Lung (tissue), 12 donors: ENCODE data around the gene TPGS2. TPM values are rescaled to one million over a fixed set of nuclear protein-coding genes. Genes with fewer than 3 reads are reported as not detected.

Experiments
- ATAC-seq: fragments of 200-7000 bp; cut with Tn5 transposase; one replicate; pipeline ENCODE4 v1.9.1; 2020; ENCODE audit warnings: moderate number of reproducible peaks; ENCODE audit not compliant: insufficient read depth, low FRiP score
- DNase-seq, 3 donors: peaks; one replicate each; pipeline ENCODE4 v3.0.0-alpha.2; 2013 to 2017
- H3K27ac ChIP-seq, 2 donors: one replicate each; pipeline ENCODE4 v1.5.1; 2013; ENCODE audit warnings: mild to moderate bottlenecking in 2 of 2, moderate library complexity in 2 of 2, control low read depth in 1 of 2, inconsistent platforms in 1 of 2, low read depth in 1 of 2, low read length in 1 of 2
- H3K27me3 ChIP-seq, 3 donors: one replicate each; pipeline ENCODE4 v1.5.1; 2013; ENCODE audit warnings: low read length in 2 of 3; ENCODE audit not compliant: control insufficient read depth in 3 of 3, insufficient read depth in 3 of 3
- H3K36me3 ChIP-seq, 4 donors: one replicate each; pipeline ENCODE4 v1.5.1; 2013; ENCODE audit warnings: low read length in 4 of 4, mild to moderate bottlenecking in 1 of 4, moderate library complexity in 1 of 4; ENCODE audit not compliant: control insufficient read depth in 4 of 4, insufficient read depth in 4 of 4
- H3K4me1 ChIP-seq, 5 donors: one replicate each; pipeline ENCODE4 v1.5.1; 2013; ENCODE audit warnings: low read length in 5 of 5, mild to moderate bottlenecking in 2 of 5, moderate library complexity in 1 of 5; ENCODE audit not compliant: control insufficient read depth in 5 of 5, insufficient read depth in 5 of 5
- H3K4me3 ChIP-seq: one replicate; pipeline ENCODE4 v1.5.1; 2013; ENCODE audit warnings: mild to moderate bottlenecking, control low read depth, moderate library complexity
- H3K9ac ChIP-seq, 2 donors: one replicate each; pipeline ENCODE4 v1.5.1; 2013; ENCODE audit warnings: low read length in 2 of 2, control low read depth in 1 of 2; ENCODE audit not compliant: insufficient read depth in 1 of 2
- H3K9me3 ChIP-seq, 4 donors: one replicate each; pipeline ENCODE4 v1.5.1; 2013; ENCODE audit warnings: low read length in 3 of 4, mild to moderate bottlenecking in 1 of 4, moderate library complexity in 1 of 4; ENCODE audit not compliant: control insufficient read depth in 4 of 4, insufficient read depth in 3 of 4
- CTCF ChIP-seq: IDR thresholded peaks from 2 replicates; pipeline ENCODE4 v1.5.1; 2012; ENCODE audit warnings: mild to moderate bottlenecking; ENCODE audit errors: control extremely low read depth, extremely low read depth
- WGBS, 2 donors: extraction: QIAGEN DNeasy Blood & Tissue Kit; methylation state at CpG; one replicate each; pipeline ENCODE4 v1.1.7; 2013; 5-methylcytosine and 5-hydroxymethylcytosine counted together
- polyA plus RNA-seq, 2 donors: library from polyadenylated mRNA; stranded (reverse); fragments of 200-250 nt; gene quantifications; one replicate each; pipeline ENCODE4 v1.2.1, GENCODE V29; 2013
- total RNA-seq, 2 donors: library from RNA; depleted of rRNA in 1 of 2; stranded (reverse); fragments of >200 nt in 1 of 2; gene quantifications; one replicate each; pipeline ENCODE4 v1.2.1, GENCODE V29; 2014 to 2021
- donor health status: control.
- donor health status: control.
- donor health status: Bipolar disorder and iron deficiency.
- donor health status: healthy.
- donor health status: DM: yes; HTN: yes; CAD: no.

TPGS2 gene
- total and polyA plus RNA-seq, 4 donors: 45.5 to 122 (median 58.5) TPM

DNA sequence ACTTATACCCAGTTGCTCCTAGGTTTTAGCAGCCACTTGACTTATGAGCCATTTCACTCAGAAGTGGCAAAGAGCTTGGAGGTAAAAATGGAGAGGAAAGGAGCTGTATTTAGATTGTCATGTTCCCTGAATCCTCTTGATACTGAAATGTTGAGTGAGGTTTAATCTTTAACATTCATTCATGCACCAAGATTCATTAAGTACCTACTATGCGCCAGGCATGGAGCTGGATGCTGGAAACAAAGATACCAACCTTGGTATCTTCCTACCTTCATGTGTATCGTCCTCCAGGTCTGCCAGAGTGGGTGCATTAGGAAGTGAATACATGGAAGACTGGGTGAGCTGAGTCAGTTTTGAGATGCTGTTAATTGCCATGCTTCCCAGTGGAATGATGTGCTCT lies 23.7 kb downstream of the TPGS2 start:
- Histone ChIP-seq H3K27ac (no peak overlapping the region), H3K9ac (no peak overlapping the region), H3K4me1 (no peaks in the 10 kb centered on the region), H3K36me3 (peaks cover 17 to 52% (median 25%) of the 10 kb centered on the region in 4 donors), H3K27me3 (no peaks in the 10 kb centered on the region), H3K9me3 (no peaks in the 10 kb centered on the region), H3K4me3 (no peak overlapping the region)
- ATAC-seq: no peak
- no peak for DNase-seq
- 98 to 100% methylated on average over 2 of the region's 2 CpGs for WGBS, 2 donors
- TF ChIP-seq CTCF: no peak

DNA sequence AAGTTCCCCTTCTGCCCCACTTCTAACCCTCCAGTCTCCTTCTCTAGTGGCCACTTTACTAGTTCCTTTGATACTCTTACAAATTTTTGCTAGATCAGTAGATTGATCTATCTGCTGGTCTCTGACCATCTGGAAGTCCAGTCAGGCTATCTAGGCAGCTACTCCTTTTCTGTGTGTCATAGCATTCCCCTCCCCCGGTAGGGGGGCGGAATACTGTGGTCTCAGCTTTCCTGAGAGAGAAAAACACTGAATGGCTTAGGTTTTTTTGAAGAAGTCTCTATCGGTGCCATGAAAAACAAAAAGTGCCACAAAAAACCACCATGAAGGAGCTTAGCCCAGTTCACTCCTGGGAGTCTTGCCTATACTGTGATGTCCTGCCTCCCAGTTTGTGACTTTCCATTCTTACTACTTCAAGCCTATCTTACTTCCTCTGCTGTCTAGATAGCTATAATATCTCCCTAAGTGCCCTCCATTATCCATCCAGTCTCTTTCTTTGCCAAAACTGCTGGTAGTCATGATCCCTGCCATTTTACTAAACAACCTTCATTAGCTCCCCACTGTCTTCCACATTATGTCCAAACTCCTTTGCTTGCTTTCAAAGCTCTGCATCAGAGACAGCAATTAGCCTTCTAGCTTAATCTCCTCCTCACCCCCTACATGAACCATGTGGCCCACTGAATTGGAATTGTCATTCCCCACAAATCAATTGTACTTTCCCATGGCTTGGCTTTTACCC lies 29.9 kb downstream of the TPGS2 start:
- no peaks in the 10 kb centered on the region for H3K9me3 ChIP-seq
- WGBS, 2 donors: 91 to 99% methylated on average over 3 of the region's 3 CpGs
- H3K4me3 ChIP-seq: no peak overlapping the region
- no peak overlapping the region for H3K27ac ChIP-seq
- no peak for DNase-seq
- ATAC-seq: no peak
- peaks cover 24 to 42% (median 37%) of the 10 kb centered on the region in 4 donors for H3K36me3 ChIP-seq
- no peak for TF ChIP-seq CTCF
- H3K4me1 ChIP-seq: no peaks in the 10 kb centered on the region
- H3K9ac ChIP-seq: no peak overlapping the region
- H3K27me3 ChIP-seq: no peaks in the 10 kb centered on the region

GRCh38 chr18:36792634-36793283 lies 36.0 kb downstream of the TPGS2 start:
- no peak for DNase-seq
- H3K9ac ChIP-seq: no peak overlapping the region
- no peaks in the 10 kb centered on the region for H3K9me3 ChIP-seq
- H3K4me3 ChIP-seq: no peak overlapping the region
- no peaks in the 10 kb centered on the region for H3K4me1 ChIP-seq
- TF ChIP-seq CTCF: no peak
- 98 to 99% methylated on average over 4 of the region's 4 CpGs for WGBS, 2 donors
- no peak overlapping the region for H3K27ac ChIP-seq
- H3K27me3 ChIP-seq: no peaks in the 10 kb centered on the region
- peaks cover 22 to 34% (median 31%) of the 10 kb centered on the region in 4 donors for H3K36me3 ChIP-seq
- no peak for ATAC-seq
